Measurements from ENCODE around the gene SLF2.

The SLF2 gene

GRCh38 chr10:100912605-100913469 is at the start of gene SLF2:
Gene SLF2, plus strand, starts transcription at chr10:100912963. Its CDS starts 148 bp downstream, at chr10:100913111.
- peak; percentile 99 for DNase-seq (ENCODE audit: low spot score)

GRCh38 chr10:100863433-100863832 is 49.3 kb upstream of the SLF2 start:
- DNase-seq (ENCODE audit: low spot score), result no peak

GRCh38 chr10:100864036-100864885 is 48.5 kb upstream of the SLF2 start:
- DNase-seq (ENCODE audit: low spot score), result no peak

GRCh38 chr10:100864978-100865377 is 47.8 kb upstream of the SLF2 start:
- no peak for DNase-seq (ENCODE audit: low spot score)

- no peak for DNase-seq (ENCODE audit: low spot score)
These were observed 46.8 kb upstream of the SLF2 start for GRCh38 chr10:100866010-100866409.

- DNase-seq (ENCODE audit: low spot score), result no peak
These were observed 46.1 kb upstream of the SLF2 start for GRCh38 chr10:100866575-100867098.

GRCh38 chr10:100867261-100867963 is 45.4 kb upstream of the SLF2 start:
- DNase-seq (ENCODE audit: low spot score), result no peak

- DNase-seq (ENCODE audit: low spot score), result no peak
These were observed 44.4 kb upstream of the SLF2 start for GRCh38 chr10:100868382-100868781.

- DNase-seq (ENCODE audit: low spot score), result no peak
These were observed 43.4 kb upstream of the SLF2 start for GRCh38 chr10:100869399-100869798.

GRCh38 chr10:100872034-100872791 is 40.5 kb upstream of the SLF2 start:
- peak; percentile 60 for DNase-seq (ENCODE audit: low spot score)

GRCh38 chr10:100873146-100873826 is 39.5 kb upstream of the SLF2 start:
- no peak for DNase-seq (ENCODE audit: low spot score)

- no peak for DNase-seq (ENCODE audit: low spot score)
These were observed 38.9 kb upstream of the SLF2 start for GRCh38 chr10:100873827-100874326.

GRCh38 chr10:100874702-100875483 is 37.9 kb upstream of the SLF2 start:
- no peak for DNase-seq (ENCODE audit: low spot score)

- DNase-seq (ENCODE audit: low spot score), result no peak
These were observed 37.1 kb upstream of the SLF2 start for GRCh38 chr10:100875484-100876166.

GRCh38 chr10:100876585-100877460 is 35.9 kb upstream of the SLF2 start:
- DNase-seq (ENCODE audit: low spot score), result no peak

- DNase-seq (ENCODE audit: low spot score), result no peak
These were observed 35.3 kb upstream of the SLF2 start for GRCh38 chr10:100877461-100877850.

- peak; percentile 82 for DNase-seq (ENCODE audit: low spot score)
These were observed 34.4 kb upstream of the SLF2 start for GRCh38 chr10:100878291-100878910.

Measured in AG08396 (cell line).